Astrocyte (in vitro differentiated cells and primary cell): ENCODE results near the gene NXN.

ENCODE experiments used
- EZH2 ChIP-seq: IDR thresholded peaks from 2 replicates; pipeline ENCODE4 v1.6.1; 2012; ENCODE audit warnings: mild to moderate bottlenecking, low read length, inconsistent platforms; ENCODE audit not compliant: insufficient read depth
- TF ChIP-seq, protein P1 (sequence below): IDR thresholded peaks from 2 replicates; pipeline ENCODE4 v1.5.1; 2011; ENCODE audit warnings: low read depth, mild to moderate bottlenecking, inconsistent platforms, low read length, moderate library complexity; ENCODE audit not compliant: insufficient read depth

- TF ChIP-seq, protein P1, sequence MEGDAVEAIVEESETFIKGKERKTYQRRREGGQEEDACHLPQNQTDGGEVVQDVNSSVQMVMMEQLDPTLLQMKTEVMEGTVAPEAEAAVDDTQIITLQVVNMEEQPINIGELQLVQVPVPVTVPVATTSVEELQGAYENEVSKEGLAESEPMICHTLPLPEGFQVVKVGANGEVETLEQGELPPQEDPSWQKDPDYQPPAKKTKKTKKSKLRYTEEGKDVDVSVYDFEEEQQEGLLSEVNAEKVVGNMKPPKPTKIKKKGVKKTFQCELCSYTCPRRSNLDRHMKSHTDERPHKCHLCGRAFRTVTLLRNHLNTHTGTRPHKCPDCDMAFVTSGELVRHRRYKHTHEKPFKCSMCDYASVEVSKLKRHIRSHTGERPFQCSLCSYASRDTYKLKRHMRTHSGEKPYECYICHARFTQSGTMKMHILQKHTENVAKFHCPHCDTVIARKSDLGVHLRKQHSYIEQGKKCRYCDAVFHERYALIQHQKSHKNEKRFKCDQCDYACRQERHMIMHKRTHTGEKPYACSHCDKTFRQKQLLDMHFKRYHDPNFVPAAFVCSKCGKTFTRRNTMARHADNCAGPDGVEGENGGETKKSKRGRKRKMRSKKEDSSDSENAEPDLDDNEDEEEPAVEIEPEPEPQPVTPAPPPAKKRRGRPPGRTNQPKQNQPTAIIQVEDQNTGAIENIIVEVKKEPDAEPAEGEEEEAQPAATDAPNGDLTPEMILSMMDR: no peak
- TF ChIP-seq EZH2: no peak
These were observed 191.0 kb downstream of the NXN start for GRCh38 chr17:788551-788950.
